Measurements from ENCODE around the gene LNX1.

LNX1 gene

GRCh38 chr4:53598901-53599300, 7.6 kb upstream of the LNX1 start:
- DNase-seq (ENCODE audit: low read depth) = no peak

- no peak for DNase-seq (ENCODE audit: low read depth)
Observed at GRCh38 chr4:53598483-53598882, 7.2 kb upstream of the LNX1 start.

- no peak for DNase-seq (ENCODE audit: low read depth)
Observed at GRCh38 chr4:53596901-53597300, 5.6 kb upstream of the LNX1 start.

- no peak for DNase-seq (ENCODE audit: low read depth)
Observed at GRCh38 chr4:53595834-53596233, 4.5 kb upstream of the LNX1 start.

GRCh38 chr4:53595204-53595603, 3.9 kb upstream of the LNX1 start:
- no peak for DNase-seq (ENCODE audit: low read depth)

- no peak for DNase-seq (ENCODE audit: low read depth)
Observed at GRCh38 chr4:53593765-53594164, 2.5 kb upstream of the LNX1 start.

- DNase-seq (ENCODE audit: low read depth) = no peak
Observed at GRCh38 chr4:53592686-53593501, 1.6 kb upstream of the LNX1 start.

- no peak for DNase-seq (ENCODE audit: low read depth)
Observed at GRCh38 chr4:53592122-53592521, 836 bp upstream of the LNX1 start.

GRCh38 chr4:53590187-53590586, 1.1 kb downstream of the LNX1 start:
- no peak for DNase-seq (ENCODE audit: low read depth)

- no peak for DNase-seq (ENCODE audit: low read depth)
Observed at GRCh38 chr4:53589511-53589910, 1.8 kb downstream of the LNX1 start.

GRCh38 chr4:53587135-53587534, 4.2 kb downstream of the LNX1 start:
- DNase-seq (ENCODE audit: low read depth) = no peak

- DNase-seq (ENCODE audit: low read depth) = no peak
Observed at GRCh38 chr4:53586121-53586816, 5.0 kb downstream of the LNX1 start.

- no peak for DNase-seq (ENCODE audit: low read depth)
Observed at GRCh38 chr4:53584658-53585057, 6.6 kb downstream of the LNX1 start.

GRCh38 chr4:53583513-53583912, 7.8 kb downstream of the LNX1 start:
- no peak for DNase-seq (ENCODE audit: low read depth)

GRCh38 chr4:53582194-53582593, 9.1 kb downstream of the LNX1 start:
- no peak for DNase-seq (ENCODE audit: low read depth)

GRCh38 chr4:53580274-53580673, 11.0 kb downstream of the LNX1 start:
- no peak for DNase-seq (ENCODE audit: low read depth)

- DNase-seq (ENCODE audit: low read depth) = no peak
Observed at GRCh38 chr4:53579826-53580225, 11.5 kb downstream of the LNX1 start.

GRCh38 chr4:53576676-53577372, 14.5 kb downstream of the LNX1 start:
- no peak for DNase-seq (ENCODE audit: low read depth)

- DNase-seq (ENCODE audit: low read depth) = no peak
Observed at GRCh38 chr4:53576071-53576617, 15.1 kb downstream of the LNX1 start.

GRCh38 chr4:53575552-53575951, 15.7 kb downstream of the LNX1 start:
- DNase-seq (ENCODE audit: low read depth) = no peak

- no peak for DNase-seq (ENCODE audit: low read depth)
Observed at GRCh38 chr4:53574528-53574927, 16.8 kb downstream of the LNX1 start.

GRCh38 chr4:53573696-53574095, 17.6 kb downstream of the LNX1 start:
- DNase-seq (ENCODE audit: low read depth) = no peak

GRCh38 chr4:53572600-53572994, 18.7 kb downstream of the LNX1 start:
- no peak for DNase-seq (ENCODE audit: low read depth)

All from stimulated activated CD8-positive, alpha-beta memory T cell treated with anti-CD3 and anti-CD28 coated beads, Interleukin-15, amount 100 ng/mL, for 24 hours (primary cell).